Measurements from ENCODE around the gene HNMT.
A peak's percentile ranks its signal among the peaks of the same experiment; 100 is the strongest.
"Not testable (repeated sequence)": the region's sequence is repeated elsewhere in the genome, so short reads cannot be mapped to it uniquely, and the experiment has no call there.

HNMT gene

DNA sequence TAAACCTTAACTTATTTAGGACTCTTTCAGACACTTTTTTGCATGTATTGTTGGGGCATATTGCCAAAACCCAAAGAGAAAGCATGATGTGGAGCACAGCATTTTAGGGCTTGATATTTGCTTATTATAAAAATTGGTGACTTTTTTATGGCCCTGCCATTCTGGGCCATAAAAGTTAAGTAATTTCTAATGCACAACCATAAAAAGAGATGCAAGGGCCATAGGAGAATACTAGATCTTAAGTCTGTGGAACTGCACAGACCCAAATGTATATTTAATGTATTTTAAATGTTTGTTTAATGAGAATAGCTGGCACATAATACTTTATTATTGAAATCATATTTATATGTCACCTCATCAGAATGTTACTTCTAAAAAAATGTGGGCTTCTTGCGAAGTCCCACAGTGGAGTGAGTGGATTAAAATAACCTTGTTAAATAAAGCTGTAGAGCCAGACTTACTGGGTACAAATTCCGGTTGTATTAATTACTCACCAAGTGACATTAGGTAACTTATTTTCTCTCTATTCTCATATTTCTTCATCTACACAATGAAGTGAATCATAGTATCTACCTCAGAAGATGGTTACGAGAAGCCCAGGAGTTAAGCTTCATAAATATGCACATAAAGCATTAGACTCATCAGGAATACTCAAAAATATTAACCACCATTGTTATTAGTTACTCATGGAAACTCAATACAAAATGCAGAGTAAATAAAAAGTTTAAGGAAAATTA lies 52.2 kb downstream of the HNMT start:
- no peak for DNase-seq

DNA sequence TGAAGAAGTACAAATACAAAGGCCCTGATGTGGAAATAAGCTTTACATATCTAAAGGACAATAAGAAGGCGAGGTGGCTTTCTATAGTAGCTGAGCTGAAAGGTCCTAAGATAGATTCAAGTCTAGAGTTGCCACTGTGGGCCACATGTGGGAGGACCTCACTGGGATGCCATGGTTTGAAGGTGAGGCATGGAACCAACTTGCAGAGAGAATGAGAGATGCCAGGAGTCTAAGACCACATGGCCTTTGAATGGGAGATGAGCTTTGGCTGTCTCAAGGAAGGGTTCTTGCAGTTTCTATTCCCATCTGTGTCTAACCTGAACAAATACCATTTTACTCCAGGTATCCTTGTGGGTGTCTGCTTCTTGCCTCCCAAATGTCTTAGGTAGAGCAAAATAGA lies 53.6 kb downstream of the HNMT start:
- no peak for DNase-seq

DNA sequence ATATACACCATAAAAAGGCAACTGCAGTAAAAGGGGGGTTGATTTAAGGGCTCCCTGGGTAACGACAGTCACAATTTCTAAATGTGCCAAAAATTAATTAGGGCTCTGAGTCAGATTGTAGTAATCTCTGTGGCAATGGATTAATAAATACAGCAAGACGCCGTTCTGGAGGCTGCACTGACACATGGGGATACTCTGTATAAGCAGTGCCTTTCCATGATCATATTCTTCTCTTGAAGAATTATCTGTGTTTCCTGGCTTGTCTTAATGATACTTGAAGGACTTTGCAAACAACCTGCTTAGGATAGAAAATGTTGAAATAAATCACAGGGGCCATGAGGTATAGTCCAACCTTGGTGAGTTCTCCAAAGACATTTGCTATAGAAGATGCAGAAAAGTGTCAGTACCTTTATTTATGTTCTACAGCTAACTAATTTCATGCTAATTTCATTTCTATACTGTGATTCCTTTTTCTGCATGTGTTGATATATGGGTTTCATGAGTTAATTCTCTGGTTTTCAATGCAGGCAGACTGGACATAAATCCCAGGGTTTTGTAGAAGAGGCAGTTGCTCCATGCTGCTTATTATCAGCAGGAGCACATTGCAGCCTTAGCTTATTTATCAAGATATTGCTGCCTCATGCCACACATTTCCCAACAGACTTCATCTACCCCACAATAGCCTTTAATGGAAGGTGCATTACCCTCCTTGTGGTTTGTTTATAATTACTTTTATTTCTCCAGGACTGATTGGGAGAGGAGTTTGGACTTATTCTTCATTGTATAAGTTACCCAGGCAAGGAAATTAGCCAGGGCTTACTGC lies 54.8 kb downstream of the HNMT start:
- no peak for DNase-seq

DNA sequence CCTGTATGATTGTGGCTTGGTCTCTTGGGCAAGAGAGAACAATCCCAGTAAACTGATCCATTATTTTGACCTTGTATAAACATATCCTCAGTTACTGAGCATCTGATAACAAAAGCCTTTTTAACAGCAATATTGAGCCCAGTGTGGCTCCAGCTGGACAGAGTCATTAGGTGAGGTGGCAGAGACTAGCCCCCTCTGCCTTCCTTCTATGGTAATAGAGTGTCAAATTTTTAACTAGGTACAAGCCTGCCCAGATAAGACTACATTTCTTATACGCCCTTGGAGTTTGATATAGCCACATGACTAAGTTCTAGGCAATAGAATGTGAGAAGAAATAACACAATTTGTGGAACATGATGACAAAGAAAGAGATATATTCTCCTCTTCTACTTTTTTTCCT lies 56.2 kb downstream of the HNMT start:
- DNase-seq, result no peak

DNA sequence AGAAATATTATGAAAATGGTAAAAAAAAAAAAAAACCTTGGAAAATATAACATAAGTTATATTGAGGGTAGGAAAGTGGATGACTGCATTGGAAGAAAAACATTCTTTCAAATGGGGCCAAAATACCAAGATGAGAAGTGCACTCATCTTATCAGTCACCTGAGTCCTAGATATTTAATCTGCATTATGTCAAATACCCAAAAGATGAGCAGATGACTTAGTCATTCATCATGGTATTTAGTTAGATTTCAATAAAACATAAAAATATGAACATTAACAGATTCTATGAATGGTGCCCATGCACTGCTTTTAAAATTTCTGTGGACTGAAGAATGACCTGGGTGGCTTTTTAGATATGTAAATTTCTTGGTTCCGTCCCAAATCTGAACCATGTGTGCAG lies 56.9 kb downstream of the HNMT start:
- peak; percentile 39 for DNase-seq

DNA sequence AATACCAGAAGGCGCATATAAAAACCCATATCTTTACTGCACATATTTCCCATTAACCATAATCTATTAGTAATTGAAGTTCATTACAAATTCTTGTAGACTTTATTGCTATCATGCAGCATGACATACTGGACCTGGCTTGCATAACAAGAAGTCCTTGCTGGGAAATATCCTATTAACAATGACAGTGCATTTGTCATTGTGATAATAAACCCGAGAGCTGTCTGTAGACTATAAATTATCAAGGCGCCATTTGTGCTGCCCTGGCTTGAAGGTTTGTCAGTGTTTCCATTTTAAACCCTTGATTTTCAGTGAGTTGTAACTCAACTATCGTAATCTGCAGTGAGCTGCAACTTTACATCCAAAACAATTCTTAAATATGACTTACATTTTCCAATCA lies 59.0 kb downstream of the HNMT start:
- DNase-seq, result no peak

DNA sequence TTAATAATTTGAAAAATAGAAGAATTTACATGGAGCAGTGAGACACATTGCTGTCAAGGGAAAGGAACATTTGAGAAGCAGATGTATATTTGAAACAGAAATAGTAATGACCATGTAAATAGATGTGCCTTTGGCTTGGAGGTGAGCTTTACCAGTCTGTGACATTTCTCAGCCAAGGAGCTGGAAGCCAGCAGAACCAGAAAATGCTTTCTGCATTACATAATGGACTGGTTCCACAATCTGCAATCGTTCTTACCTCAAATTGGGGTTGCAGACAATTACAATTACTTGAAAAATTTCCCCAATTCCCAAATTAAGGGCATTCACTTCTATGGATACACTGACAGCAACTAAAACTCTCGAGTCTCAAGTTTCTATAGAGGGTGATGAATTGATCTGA lies 59.7 kb downstream of the HNMT start:
- no peak for DNase-seq

DNA sequence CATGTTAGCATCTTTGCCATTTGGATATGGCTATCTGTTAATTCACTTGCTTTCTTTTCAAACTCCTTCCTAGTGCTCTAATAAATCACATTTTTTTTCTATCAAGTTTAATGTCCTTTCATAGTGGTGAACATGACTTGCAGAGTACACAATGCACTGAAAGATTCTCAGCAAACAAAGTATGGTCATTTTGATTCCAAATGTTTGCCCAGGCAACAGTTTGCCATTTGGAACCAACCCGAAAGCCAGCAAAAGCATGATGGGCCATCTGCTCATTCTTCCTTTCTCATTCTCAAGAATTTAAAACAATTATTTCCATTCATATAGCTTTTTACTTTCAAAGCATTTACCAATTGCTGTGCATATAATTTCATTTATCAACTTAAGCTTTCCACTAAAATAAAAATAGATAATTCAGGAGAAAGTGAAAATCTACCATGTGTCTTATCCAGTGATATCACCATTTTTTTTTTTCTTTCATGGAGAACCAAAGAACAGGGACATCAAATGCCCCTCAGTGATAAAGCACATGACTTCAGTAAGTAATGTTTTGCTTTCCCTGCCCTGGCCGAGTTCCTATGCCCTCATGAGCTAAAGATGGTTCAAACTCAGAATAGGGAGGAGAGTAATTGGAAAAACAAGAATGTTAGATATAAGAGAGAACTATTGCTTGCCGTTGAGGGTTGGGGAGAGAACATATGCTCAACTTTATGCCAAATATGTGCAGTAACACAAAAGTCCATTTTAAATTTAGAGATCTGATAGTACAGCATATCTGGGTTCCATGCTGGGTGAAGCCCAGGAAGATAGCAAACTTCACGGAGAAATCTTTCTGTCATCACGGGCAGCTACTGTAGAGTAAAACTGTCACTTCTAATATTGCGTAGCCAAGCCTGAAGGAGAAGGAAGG lies 62.1 kb downstream of the HNMT start:
- DNase-seq, result no peak

DNA sequence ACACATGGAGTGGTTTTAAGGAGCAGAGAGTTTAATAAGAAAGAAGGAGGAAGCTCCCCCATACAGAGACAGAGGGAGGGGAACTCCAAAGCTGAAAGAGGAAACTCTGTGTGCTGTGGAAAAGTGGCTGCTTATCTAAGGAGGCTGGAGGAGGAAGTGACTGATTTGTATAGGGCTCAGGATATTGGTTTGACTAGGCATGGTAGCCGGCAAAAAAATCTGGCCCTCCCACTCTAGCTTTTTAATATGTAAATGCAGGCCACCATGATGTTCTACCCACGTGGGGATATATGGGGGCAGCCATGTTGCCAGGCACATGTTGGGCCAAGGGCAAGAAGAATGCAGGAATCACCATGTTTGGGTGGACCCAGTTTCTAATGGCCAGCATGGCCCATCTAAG lies 64.3 kb downstream of the HNMT start:
- DNase-seq, result peak; percentile 29

DNA sequence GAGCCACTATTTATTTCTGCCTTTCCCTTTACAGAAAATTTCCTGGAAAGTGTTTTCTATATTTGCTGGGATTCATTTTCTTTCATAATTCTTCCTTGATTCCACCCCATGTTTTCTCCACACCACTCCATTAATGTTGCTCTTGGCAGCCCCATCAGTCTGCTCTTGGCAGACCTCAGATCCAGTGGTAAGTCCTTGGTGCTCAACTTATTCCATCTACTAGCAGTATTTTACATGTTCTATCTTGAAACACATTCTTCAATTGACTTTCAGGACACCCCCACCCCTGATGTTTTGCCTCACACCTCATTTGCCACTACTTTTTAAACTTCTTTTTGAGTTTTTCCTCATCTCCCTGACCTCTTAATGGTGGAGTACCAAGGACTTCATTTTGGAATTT lies 65.0 kb downstream of the HNMT start:
- DNase-seq, result peak; percentile 27

DNA sequence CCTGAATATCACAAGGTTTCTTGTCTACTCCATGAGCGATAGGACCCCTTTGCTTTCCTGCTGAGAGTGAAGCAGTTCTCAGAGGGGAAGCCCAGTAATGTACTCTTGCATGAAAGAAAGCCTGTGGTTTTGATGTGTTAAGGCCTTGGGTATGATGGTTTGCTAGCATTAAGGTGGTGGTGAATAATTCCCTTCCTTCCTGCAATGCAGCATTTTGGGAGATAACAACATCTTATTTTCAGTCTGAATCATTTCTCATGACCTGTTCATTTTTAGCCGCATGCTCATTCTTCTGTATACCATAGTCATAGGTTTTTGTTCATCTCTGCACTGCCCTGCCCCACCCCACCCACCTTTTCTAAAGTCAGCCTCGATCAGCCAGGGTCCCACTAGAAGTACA lies 66.2 kb downstream of the HNMT start:
- peak; percentile 92 for DNase-seq

DNA sequence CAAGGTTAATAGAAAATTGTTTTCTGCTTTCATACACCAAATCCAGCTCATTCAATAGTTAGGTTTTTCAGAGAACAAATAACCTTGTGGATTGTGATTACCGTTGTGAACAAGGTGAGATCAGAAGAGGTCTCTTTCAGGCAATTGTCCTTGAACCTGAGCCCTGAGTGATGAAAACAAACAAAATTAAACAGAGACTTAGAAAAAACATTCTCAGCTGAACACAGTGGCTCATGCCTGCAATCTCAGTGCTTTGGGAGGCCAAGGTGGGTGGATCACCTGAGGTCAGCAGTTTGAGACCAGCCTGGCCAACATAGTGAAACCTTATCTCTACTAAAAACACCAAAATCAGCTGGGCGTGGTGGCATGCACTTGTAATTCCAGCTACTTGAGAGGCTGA lies 68.1 kb downstream of the HNMT start:
- no peak for DNase-seq

DNA sequence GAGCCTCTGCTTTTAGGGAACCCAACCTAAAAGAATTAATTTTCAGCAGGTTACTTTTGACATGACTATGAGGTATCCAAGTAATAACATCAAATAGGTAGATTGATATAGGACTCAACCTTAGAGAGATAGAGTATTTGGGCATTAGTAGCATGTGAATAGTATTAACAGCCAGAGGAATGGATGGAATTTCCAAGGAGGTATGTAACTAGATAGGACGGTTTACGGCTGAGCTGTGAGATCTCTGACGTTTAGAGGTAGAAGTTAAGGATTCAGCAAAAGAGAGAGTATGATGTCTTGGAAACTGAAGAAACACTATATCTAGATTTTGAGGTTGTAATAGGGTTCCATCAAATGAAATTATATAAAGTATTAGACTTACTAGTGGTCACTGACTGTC lies 70.3 kb downstream of the HNMT start:
- DNase-seq, result no peak

DNA sequence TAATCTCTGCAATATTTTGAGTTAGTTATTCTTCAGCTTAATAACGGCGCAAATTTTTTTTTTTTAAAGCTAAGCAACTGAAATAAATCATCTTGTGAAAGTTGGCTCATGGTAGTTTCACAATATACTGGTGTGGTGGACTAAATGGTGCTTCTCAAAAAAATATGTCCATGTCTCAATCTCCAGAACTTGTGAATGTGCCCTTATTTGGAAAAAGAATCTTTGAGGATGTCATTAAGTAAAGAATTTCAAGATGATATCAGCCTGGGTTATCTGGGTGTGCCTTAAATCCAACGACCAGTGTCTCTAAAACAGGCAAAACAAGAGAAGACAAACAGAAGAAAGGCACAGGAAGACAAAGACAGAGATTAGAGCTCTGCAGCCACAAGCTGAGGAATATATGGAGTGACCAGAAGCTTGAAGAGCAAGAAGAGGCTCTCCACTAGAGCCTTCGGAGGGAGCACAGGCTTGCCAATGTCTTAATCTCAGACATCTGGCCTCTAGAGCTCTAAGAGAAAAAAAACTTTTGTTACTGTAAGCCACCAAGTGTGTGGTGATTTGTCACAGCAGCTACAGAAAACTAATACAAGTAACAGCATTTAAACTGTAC lies 71.4 kb downstream of the HNMT start:
- DNase-seq, result no peak

DNA sequence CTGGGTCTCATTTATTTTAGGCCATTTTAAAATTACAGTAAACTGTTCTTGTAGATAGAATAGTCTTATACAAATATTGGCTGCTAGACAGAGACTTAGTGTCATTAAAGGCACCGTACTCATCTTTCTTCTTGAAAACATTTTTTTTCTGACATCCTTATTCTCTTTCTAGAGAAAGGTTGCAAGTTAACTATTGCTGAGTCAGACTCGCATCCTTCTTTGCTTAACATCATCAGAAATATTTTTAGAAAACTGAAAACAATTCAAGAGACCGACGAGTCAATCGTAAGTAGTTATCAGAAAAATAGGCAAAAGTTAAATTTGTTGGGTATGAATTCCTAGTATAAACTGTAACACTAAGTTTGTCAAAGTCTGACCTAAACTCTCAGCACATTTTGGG lies 72.2 kb downstream of the HNMT start:
- DNase-seq, result no peak

DNA sequence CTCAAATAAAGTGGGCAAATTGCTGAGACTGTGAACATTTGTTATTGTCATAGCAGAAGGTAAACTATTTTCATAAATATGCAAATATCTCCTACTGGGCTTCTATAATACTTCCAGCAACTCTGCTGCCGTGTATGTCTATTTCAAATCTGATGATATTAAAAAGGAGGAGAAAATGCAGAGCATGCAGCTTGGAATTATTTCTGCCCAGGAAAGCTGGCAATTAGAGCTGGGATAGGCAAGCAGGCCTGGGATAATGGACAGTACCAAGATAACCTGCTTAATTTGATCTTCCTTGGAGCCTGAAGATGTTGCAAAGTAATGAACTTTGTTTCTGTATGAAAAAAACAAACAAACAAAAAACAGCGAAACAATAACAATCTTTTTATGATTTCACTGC lies 72.8 kb downstream of the HNMT start:
- DNase-seq, result no peak

DNA sequence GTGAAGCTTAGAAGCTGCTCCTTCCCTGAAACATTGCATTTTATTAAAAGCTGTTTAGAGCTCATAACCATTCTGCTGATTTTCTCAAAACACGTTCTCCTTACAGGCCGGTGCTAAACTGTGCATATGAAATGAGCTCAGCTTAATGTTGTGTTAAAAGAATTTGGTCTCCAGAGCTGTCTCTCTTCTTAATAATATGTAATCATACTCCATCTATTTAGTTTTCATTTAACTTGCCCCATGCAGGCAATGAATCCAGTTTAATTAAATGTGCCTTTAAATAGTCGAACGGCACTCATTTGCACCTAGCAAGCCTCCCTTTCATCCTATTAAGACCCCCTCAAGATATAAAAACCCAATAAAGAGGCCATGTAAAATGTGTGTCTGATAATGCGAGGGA lies 76.3 kb downstream of the HNMT start:
- DNase-seq, result no peak

DNA sequence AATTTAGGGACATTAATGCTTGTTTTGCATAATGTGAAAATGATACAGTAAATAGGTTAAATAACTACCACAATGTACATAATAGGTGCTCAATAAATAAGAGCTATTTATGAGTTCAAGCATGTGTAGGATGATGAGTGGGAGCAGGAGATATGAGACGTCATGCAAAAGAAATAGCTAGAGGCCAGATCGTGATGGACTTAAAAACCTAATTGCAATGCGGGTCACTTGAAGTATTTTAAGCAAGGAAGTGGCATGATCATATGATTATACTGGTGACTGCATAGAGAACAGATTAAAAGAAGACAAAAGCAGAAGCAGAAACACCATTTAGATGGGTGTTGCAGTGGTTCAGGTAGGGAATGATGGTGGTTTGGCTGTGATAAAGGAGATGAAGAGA lies 78.0 kb downstream of the HNMT start:
- no peak for DNase-seq

DNA sequence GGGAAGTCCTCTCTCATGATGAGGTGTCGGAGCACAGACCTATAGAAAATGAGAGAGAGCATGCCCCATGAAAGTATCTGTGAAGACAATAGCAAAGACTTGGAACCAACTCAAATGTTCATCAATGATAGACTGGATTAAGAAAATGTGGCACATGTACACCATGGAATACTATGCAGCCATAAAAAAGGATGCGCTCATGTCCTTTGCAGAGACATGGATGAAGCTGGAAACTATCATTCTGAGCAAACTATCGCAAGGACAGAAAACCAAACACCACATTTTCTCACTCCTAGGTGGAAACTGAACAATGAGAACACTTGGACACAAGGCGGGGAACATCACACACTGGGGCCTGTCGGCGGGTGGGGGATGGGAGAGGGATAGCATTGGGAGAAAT lies 79.3 kb downstream of the HNMT start:
- DNase-seq, result not testable (repeated sequence)

DNA sequence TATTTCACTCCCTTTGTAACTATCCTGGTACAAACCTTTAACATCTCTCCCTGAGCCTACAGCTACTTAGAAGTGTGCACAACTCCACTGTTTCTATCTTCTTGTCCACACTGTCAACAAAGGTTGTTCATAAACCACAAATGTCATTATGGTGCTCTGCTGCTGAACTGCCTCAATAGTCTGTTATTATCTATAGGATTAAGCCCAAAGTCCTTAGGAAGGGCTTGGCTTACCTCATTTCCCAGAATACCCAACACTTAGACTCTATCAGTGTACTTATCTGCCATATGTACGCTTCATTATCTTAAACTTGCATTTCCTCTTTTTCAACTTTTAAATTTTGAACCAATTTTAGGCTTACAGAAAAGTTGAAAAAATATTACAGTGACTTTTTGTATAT lies 94.2 kb downstream of the HNMT start:
- DNase-seq, result no peak

DNA sequence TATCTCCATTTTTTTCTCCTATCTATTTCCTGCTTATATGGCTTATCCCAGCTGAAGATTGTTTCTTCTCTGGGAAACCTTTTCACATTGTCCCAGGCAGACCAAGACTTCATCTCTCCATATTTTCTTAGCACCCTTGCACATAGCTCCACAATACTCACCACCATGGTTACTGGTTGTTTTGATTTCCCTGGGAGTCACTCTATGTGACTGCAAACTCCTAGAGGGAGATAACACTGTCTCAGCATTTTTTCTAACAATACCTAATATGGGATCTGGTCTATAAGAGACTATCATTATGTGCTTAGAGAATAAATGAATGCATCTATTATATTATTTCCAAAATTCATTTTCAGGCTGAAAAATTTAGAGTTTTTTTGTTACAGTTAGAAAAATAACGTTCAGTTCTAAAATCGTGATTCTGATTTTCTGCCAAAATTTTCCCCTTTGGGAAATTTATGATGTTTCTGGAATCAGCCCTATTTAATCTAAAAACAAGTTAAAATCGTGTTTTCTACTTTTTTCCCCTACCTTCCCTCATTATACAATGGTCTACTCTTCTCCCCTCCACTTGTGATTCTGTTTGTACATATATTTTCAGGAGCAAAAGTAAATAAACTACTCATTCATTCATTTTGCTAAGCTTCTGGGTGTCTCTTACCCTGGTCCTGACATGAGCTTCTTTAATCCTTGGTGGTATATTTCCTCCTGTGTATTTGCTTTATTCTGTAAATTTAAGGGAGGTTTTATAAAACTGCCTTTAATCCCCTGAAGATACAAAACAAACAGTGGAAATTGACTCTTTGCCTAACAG lies 95.4 kb downstream of the HNMT start:
- DNase-seq, result peak; percentile 76

DNA sequence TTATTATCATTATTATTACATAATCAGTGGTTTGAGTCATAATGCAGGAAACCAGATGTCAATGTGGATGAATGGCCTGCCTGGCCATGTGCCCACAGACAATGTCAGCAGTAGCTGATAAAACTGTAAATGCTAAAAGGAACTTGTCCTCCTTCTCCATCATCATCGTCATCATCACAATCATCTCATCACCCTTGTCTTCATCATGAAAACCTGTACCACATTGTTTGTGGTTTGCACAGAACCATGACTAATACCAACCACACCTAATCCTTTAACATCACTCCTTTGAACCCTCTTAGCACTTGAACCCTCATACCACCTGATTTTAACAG lies 96.0 kb downstream of the HNMT start:
- DNase-seq, result peak; percentile 94

Data from NCI-H226 (cell line).